HFFc6 (cell line): ENCODE results near the gene CAP2. TPM values are rescaled to one million over a fixed set of nuclear protein-coding genes. Genes with fewer than 3 reads are reported as not detected.
A peak's percentile ranks its signal among the peaks of the same experiment; 100 is the strongest.
"Not testable (repeated sequence)": the region's sequence is repeated elsewhere in the genome, so short reads cannot be mapped to it uniquely, and the experiment has no call there.

Experiments used
- DNase-seq: peaks from one replicate; pipeline ENCODE4 v3.0.0-alpha.2; 2018
- H3K27ac Mint-ChIP-seq: 2 replicates; pipeline ENCODE4 v1.8.0; 2020; ENCODE audit warnings: mild to moderate bottlenecking, mixed read lengths
- H3K27me3 Mint-ChIP-seq: 2 replicates; pipeline ENCODE4 v1.8.0; 2021; ENCODE audit warnings: mild to moderate bottlenecking, moderate library complexity, mixed read lengths; ENCODE audit not compliant: insufficient read depth
- H3K36me3 Mint-ChIP-seq: 2 replicates; pipeline ENCODE4 v1.8.0; 2021; ENCODE audit warnings: low read depth, mixed read lengths
- H3K4me1 Mint-ChIP-seq: 2 replicates; pipeline ENCODE4 v1.8.0; 2020; ENCODE audit warnings: low read depth, mixed read lengths
- H3K4me3 Mint-ChIP-seq: 2 replicates; pipeline ENCODE4 v1.8.0; 2020; ENCODE audit warnings: mild to moderate bottlenecking, moderate library complexity, mixed read lengths
- H3K9me3 Mint-ChIP-seq: 2 replicates; pipeline ENCODE4 v1.8.0; 2020; ENCODE audit warnings: mild to moderate bottlenecking, mixed read lengths
- total RNA-seq, 6 experiments: library from RNA; stranded (reverse); fragmentation: NEBNext Ultra II Directional; extraction: Animal tissue kit (Norgen Biotek cat#: 25700); gene quantifications; 2 replicates in 1 of 6; 3 replicates in 5 of 6; pipeline ENCODE4 v1.2.3, GENCODE V29; 2021
- TF ChIP-seq, protein P1 (sequence below): fragments of 200-600 bp; sonication (generic); IDR thresholded peaks from 2 replicates; pipeline ENCODE4 v1.5.0; 2021; ENCODE audit warnings: antibody characterized with exemption, mild to moderate bottlenecking

Gene CAP2
- total RNA-seq, 6 experiments from 2014 or later: 65.1 to 82.3 (median 67.9) TPM

DNA sequence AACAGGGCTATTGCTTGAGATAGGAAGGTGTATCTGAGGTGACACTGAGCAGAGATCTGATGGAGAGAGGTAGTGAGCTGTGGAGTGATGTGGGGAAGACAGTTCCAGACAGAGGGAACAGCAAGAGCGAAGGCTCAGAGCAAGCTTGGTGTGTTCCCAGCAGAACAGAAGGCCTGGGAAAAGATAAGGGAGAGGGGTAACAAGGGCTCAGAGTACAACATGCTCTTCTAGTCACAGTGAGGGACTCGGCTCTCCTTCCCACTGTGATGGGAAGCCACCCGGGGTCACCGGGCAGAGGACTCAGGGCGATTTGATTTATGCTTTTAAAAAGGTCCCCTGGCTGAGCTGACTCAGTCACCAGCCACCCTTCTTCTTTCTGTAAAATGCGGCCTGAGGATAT lies 33.7 kb downstream of the CAP2 start:
- H3K4me3 Mint-ChIP-seq: no peak overlapping the region
- H3K27ac Mint-ChIP-seq: no peak overlapping the region
- H3K27me3 Mint-ChIP-seq: no peaks in the 10 kb centered on the region; the same call in 1 of the 2 replicates
- H3K4me1 Mint-ChIP-seq: peaks cover 42% of the 10 kb centered on the region
- H3K9me3 Mint-ChIP-seq: no peaks in the 10 kb centered on the region
- no peak for DNase-seq
- H3K36me3 Mint-ChIP-seq: peaks cover 44% of the 10 kb centered on the region
- TF ChIP-seq, protein P1, sequence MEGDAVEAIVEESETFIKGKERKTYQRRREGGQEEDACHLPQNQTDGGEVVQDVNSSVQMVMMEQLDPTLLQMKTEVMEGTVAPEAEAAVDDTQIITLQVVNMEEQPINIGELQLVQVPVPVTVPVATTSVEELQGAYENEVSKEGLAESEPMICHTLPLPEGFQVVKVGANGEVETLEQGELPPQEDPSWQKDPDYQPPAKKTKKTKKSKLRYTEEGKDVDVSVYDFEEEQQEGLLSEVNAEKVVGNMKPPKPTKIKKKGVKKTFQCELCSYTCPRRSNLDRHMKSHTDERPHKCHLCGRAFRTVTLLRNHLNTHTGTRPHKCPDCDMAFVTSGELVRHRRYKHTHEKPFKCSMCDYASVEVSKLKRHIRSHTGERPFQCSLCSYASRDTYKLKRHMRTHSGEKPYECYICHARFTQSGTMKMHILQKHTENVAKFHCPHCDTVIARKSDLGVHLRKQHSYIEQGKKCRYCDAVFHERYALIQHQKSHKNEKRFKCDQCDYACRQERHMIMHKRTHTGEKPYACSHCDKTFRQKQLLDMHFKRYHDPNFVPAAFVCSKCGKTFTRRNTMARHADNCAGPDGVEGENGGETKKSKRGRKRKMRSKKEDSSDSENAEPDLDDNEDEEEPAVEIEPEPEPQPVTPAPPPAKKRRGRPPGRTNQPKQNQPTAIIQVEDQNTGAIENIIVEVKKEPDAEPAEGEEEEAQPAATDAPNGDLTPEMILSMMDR: no peak

DNA sequence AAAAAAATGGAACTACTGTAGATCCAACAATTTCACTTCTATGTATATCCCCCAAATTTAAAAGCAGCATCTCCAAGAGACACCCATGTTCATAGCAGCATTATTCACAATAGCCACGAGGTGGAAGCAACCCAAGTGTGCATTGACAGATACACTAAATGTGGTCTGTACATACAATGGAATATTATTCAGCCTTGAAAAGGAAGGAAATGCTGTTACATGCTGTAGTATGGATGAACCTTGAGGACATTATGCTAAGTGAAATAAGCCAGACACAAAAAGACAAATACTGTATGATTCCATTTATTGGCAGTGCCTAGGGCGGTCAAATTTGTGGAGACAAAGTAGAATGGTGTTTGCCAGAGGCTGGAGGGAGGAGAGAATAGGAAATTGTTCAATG lies 34.2 kb downstream of the CAP2 start:
- Mint-ChIP-seq H3K27me3 (no peaks in the 10 kb centered on the region; the same call in 1 of the 2 replicates), H3K27ac (no peak overlapping the region), H3K4me3 (no peak overlapping the region), H3K9me3 (no peaks in the 10 kb centered on the region), H3K4me1 (peaks cover 47% of the 10 kb centered on the region), H3K36me3 (peaks cover 48% of the 10 kb centered on the region)
- no peak for DNase-seq
- TF ChIP-seq, protein P1: no peak

DNA sequence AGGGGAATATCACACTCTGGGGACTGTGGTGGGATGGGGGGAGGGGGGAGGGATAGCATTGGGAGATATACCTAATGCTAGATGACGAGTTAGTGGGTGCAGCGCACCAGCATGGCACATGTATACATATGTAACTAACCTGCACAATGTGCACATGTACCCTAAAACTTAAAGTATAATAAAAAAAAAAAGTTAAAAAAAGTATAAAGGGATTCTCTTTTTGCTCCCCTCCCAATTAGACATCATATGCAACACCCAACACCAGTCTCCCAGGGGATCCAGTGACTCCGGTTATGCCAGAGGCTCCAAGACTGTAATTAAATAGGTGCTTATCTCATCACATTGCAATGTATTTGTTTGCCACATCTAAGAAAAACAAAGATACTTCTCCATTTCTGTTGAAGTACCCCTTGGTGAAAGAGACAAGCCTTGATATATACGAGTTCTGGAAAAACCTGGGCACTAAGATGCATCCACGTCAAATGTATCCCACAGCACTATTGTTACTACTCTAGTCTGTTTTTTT lies 35.3 kb downstream of the CAP2 start:
- not testable (repeated sequence) for H3K4me3 Mint-ChIP-seq, H3K27ac Mint-ChIP-seq, DNase-seq, H3K27me3 Mint-ChIP-seq, H3K9me3 Mint-ChIP-seq
- peaks cover 43% of the 10 kb centered on the region for H3K36me3 Mint-ChIP-seq
- H3K4me1 Mint-ChIP-seq: peaks cover 53% of the 10 kb centered on the region

DNA sequence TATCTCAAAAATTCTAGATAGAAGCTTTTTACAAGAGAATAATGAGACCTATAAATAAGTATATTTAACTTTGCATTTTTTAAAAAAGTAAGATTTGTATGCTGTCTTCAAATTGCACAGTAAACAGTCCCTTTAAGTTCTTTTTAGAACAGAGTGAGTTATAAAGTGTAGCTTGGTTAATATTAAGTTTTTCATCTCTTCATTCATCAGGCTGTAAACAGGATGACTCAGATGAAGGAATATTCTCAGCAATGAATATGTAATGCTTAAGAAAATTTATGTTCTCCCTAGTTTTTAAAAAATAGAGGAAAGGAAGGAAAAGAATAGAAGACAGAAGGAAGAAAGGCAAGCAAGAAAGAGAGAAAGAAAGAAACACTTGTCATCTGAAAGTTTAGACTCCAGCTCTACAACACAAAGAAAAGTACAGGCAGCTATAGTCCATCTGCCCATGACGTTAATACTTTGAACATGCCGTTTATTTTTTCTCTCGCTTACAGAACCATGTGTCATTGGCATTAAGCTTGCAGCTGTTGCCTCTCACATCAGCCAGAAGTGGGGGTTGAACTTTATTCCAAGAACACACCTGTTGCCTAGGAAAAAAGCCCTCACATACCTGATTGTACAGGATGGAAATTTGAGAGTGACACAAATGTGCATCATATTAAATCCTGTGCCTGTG lies 36.1 kb downstream of the CAP2 start:
- H3K4me1 Mint-ChIP-seq: peaks cover 53% of the 10 kb centered on the region
- H3K9me3 Mint-ChIP-seq: no peaks in the 10 kb centered on the region
- peak overlapping the region; percentile 31; the same call in 1 of the 2 replicates for H3K4me3 Mint-ChIP-seq
- TF ChIP-seq, protein P1: no peak
- DNase-seq: no peak
- peaks cover 50% of the 10 kb centered on the region for H3K36me3 Mint-ChIP-seq
- no peaks in the 10 kb centered on the region; the same call in 1 of the 2 replicates for H3K27me3 Mint-ChIP-seq
- peak overlapping the region; percentile 78 for H3K27ac Mint-ChIP-seq

DNA sequence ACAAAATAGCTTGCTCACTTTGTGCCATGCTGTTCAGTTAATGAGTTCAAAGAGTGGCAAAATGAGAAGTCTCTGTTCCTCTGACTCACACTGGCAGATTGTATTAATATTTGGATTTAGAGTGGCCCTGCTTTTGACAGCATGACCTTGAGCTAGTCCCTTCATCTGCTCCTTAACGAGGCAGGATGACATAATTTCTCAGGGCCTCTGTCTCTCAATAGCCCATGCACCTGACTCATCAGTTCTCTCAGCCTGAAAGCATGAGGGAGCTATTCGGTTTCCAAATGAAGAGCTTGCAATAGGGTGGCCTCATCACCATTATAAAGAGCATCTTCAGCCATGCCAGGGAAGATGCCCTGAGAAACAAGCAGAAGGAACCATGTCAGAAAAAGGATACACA lies 38.2 kb downstream of the CAP2 start:
- TF ChIP-seq, protein P1: no peak
- Mint-ChIP-seq H3K9me3 (no peaks in the 10 kb centered on the region), H3K36me3 (peaks cover 48% of the 10 kb centered on the region), H3K4me1 (peaks cover 53% of the 10 kb centered on the region), H3K27ac (peak overlapping the region; percentile 77), H3K27me3 (no peaks in the 10 kb centered on the region; the same call in 1 of the 2 replicates), H3K4me3 (no peak overlapping the region)
- peak; percentile 78 for DNase-seq

DNA sequence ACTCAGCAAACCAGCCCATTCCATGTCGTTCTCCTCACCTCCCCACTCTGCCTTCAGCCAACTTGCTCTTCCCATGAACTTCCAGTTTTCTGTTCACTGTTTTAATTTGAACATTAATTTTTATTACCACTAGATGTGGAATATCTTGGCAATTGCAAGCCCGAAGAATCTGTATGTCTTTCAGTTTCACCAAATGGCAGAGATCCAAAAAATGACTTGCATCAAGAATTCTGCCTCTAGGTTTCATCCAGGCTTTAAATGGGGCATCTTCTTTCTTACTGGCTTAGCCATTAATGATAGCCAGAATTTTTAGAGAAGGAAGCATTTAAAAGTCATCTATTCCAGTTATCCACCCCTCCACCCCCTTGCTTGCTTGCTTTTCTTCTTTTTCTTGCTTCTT lies 39.0 kb downstream of the CAP2 start:
- peak overlapping the region; percentile 77; the same call in 1 of the 2 replicates for H3K27ac Mint-ChIP-seq
- peak overlapping the region; percentile 9; the same call in 1 of the 2 replicates for H3K4me3 Mint-ChIP-seq
- no peaks in the 10 kb centered on the region for H3K27me3 Mint-ChIP-seq
- no peak for DNase-seq
- H3K4me1 Mint-ChIP-seq: peaks cover 49% of the 10 kb centered on the region
- H3K9me3 Mint-ChIP-seq: no peaks in the 10 kb centered on the region
- H3K36me3 Mint-ChIP-seq: peaks cover 44% of the 10 kb centered on the region
- TF ChIP-seq, protein P1: no peak
